Esophagus squamous epithelium (tissue), 4 donors: ENCODE results near the gene SLC6A7.

Experiments
- CTCF ChIP-seq, 6 experiments: fragments of 450-650 bp in 4 of 6; fragments of 200-600 bp in 2 of 6; sonication (generic) in 2 of 6; IDR thresholded peaks; one replicate each; pipeline ENCODE4 v1.5.1; 2016 to 2019; ENCODE audit warnings: antibody characterized with exemption in 6 of 6, mild to moderate bottlenecking in 4 of 6, moderate library complexity in 4 of 6
- POLR2A ChIP-seq, 4 donors: fragments of 450-650 bp; IDR thresholded peaks; one replicate each; pipeline ENCODE4 v1.6.1; 2017; ENCODE audit warnings: antibody characterized with exemption in 4 of 4, mild to moderate bottlenecking in 4 of 4, moderate library complexity in 3 of 4

GRCh38 chr5:150190987-150191386, 1.1 kb downstream of the SLC6A7 start:
- TF ChIP-seq CTCF (IDR thresholded peaks at IDR 0.05) (no peak), POLR2A (IDR thresholded peaks at IDR 0.05) (no peak)
